MCF 10A (cell line): Measurements from ENCODE around the gene MFSD11. TPM values are rescaled to one million over a fixed set of nuclear protein-coding genes. Genes with fewer than 3 reads are reported as not detected.
A peak's percentile ranks its signal among the peaks of the same experiment; 100 is the strongest.

Source experiments
- BruUV-seq: library from RNA; stranded (reverse); fragments of 400-500 nt; replicated peaks from 2 replicates; lab custom pipeline; 2021; lab: Mats Ljungman, UMichigan
- CTCF ChIA-PET: fragments of 300-600 bp; sonication (Branson Sonifier 250); formaldehyde crosslinking; extraction: SDS; loops from one replicate; lab custom pipeline; 2021; ENCODE audit warnings: antibody characterized with exemption, inconsistent platforms; lab: Yijun Ruan, JAX
- POLR2A ChIA-PET: fragments of 300-600, 350-650 bp; sonication (Branson Sonifier 250); formaldehyde crosslinking; extraction: SDS; loops from one replicate; lab custom pipeline; 2020; ENCODE audit warnings: antibody characterized with exemption, inconsistent platforms; lab: Yijun Ruan, JAX
- DNase-seq: peaks from one replicate; pipeline ENCODE4 v3.0.0-alpha.2; 2018; ENCODE audit not compliant: unreplicated experiment
- H3K27ac Mint-ChIP-seq: one replicate; pipeline ENCODE4 v1.8.0; 2022; ENCODE audit warnings: mild to moderate bottlenecking, low read depth, mixed read lengths; ENCODE audit not compliant: unreplicated experiment
- H3K27me3 Mint-ChIP-seq: one replicate; pipeline ENCODE4 v1.8.0; 2022; ENCODE audit warnings: mixed read lengths; ENCODE audit not compliant: insufficient read depth, unreplicated experiment
- H3K36me3 Mint-ChIP-seq: one replicate; pipeline ENCODE4 v1.8.0; 2022; ENCODE audit warnings: mild to moderate bottlenecking, moderate library complexity, mixed read lengths; ENCODE audit not compliant: insufficient read depth, unreplicated experiment
- H3K4me1 Mint-ChIP-seq: one replicate; pipeline ENCODE4 v1.8.0; 2022; ENCODE audit warnings: mixed read lengths; ENCODE audit not compliant: insufficient read depth, unreplicated experiment
- H3K4me3 Mint-ChIP-seq: one replicate; pipeline ENCODE4 v1.8.0; 2022; ENCODE audit warnings: mild to moderate bottlenecking, moderate library complexity, mixed read lengths; ENCODE audit not compliant: unreplicated experiment
- H3K9me3 Mint-ChIP-seq: one replicate; pipeline ENCODE4 v1.8.0; 2022; ENCODE audit warnings: mixed read lengths; ENCODE audit not compliant: unreplicated experiment
- CTCF ChIP-seq: fragments of 200-600 bp; IDR thresholded peaks from one replicate; pipeline ENCODE4 v1.8.0; 2022; ENCODE audit warnings: antibody characterized with exemption, mild to moderate bottlenecking; ENCODE audit not compliant: unreplicated experiment
- intact Hi-C: fragments of 100-400 bp; cut with micrococcal nuclease; formaldehyde crosslinking; loops from 2 replicates; pipeline ENCODE4 v1.14.1; 2022
- total RNA-seq: library from RNA; stranded (reverse); gene quantifications from 2 replicates; pipeline ENCODE4 v1.2.3, GENCODE V29; 2022

The MFSD11 gene
- total RNA-seq, 1 experiment from 2014 or later = 11.6 TPM

- H3K36me3 Mint-ChIP-seq = peaks cover 21% of the 10 kb centered on the region
- intact Hi-C loops = no loop called here
- DNase-seq = no peak
- TF ChIP-seq CTCF = no peak
- H3K27ac Mint-ChIP-seq = no peak overlapping the region
- ChIA-PET CTCF (interaction anchor here (0.6 to 1.1 kb wide), 6 partner anchors 12 to 1232 kb away, joined by 3 to 7 read pairs (median 4); no protein-coding TSS in a partner anchor), POLR2A (interaction anchor here (0.7 to 0.8 kb wide), 2 partner anchors 9 to 17 kb away, joined by 3 to 4 read pairs; partner anchors contain the start of gene MFSD11)
- no peaks in the 10 kb centered on the region for H3K27me3 Mint-ChIP-seq
- BruUV-seq = no TSS peak
- peaks cover 5% of the 10 kb centered on the region for H3K4me1 Mint-ChIP-seq
- no peaks in the 10 kb centered on the region for H3K9me3 Mint-ChIP-seq
- H3K4me3 Mint-ChIP-seq = no peak overlapping the region
These were observed 17.4 kb downstream of the MFSD11 start for GRCh38 chr17:76755285-76755684.

- ChIA-PET POLR2A (no interaction called here), CTCF (no interaction called here)
- TF ChIP-seq CTCF = no peak
- intact Hi-C loops = no loop called here
- Mint-ChIP-seq H3K27ac (no peak overlapping the region), H3K27me3 (no peaks in the 10 kb centered on the region), H3K36me3 (peaks cover 17% of the 10 kb centered on the region), H3K9me3 (no peaks in the 10 kb centered on the region), H3K4me3 (no peak overlapping the region), H3K4me1 (peaks cover 5% of the 10 kb centered on the region)
- no TSS peak for BruUV-seq
- no peak for DNase-seq
These were observed 19.3 kb downstream of the MFSD11 start for GRCh38 chr17:76757256-76757655.

- Mint-ChIP-seq H3K27me3 (no peaks in the 10 kb centered on the region), H3K4me1 (peaks cover 5% of the 10 kb centered on the region), H3K4me3 (no peak overlapping the region), H3K36me3 (peaks cover 17% of the 10 kb centered on the region), H3K27ac (no peak overlapping the region), H3K9me3 (no peaks in the 10 kb centered on the region)
- DNase-seq = no peak
- ChIA-PET POLR2A (interaction anchor here (0.6 to 1.0 kb wide), 3 partner anchors 14 to 32 kb away, joined by 3 to 4 read pairs (median 3); partner anchors contain the start of gene METTL23), CTCF (interaction anchor here (0.9 kb wide), 1 partner anchor 308 kb away, joined by 5 read pairs; no protein-coding TSS in a partner anchor)
- no peak for TF ChIP-seq CTCF
- no TSS peak for BruUV-seq
- intact Hi-C loops = no loop called here
These were observed 20.7 kb downstream of the MFSD11 start for GRCh38 chr17:76758570-76758969.

- no peak for TF ChIP-seq CTCF
- Mint-ChIP-seq H3K9me3 (no peaks in the 10 kb centered on the region), H3K4me3 (no peak overlapping the region), H3K36me3 (peaks cover 73% of the 10 kb centered on the region), H3K4me1 (peaks cover 8% of the 10 kb centered on the region), H3K27me3 (no peaks in the 10 kb centered on the region), H3K27ac (no peak overlapping the region)
- ChIA-PET POLR2A (no interaction called here), CTCF (interaction anchor here (0.5 kb wide), 1 partner anchor 38 kb away, joined by 3 read pairs; no protein-coding TSS in a partner anchor)
- no TSS peak for BruUV-seq
- intact Hi-C loops = no loop called here
- DNase-seq = peak; percentile 55
These were observed 35.1 kb downstream of the MFSD11 start for GRCh38 chr17:76772842-76773525.
